NT2/D1 (cell line): Measurements from ENCODE around the gene PTPN13.

ENCODE experiments used
- YY1 ChIP-seq: IDR thresholded peaks from 2 replicates; pipeline ENCODE4 v1.6.1; 2011; ENCODE audit not compliant: insufficient read length, insufficient read depth
- ZNF274 ChIP-seq: IDR thresholded peaks from 2 replicates; pipeline ENCODE4 v1.6.1; 2011; ENCODE audit warnings: mild to moderate bottlenecking, low read depth, low read length

- no peak for TF ChIP-seq ZNF274
- TF ChIP-seq YY1 = no peak
Observed at GRCh38 chr4:86547140-86547539, 47.0 kb upstream of the PTPN13 start.
